Measurements from ENCODE around the gene UBALD2.
A peak's percentile ranks its signal among the peaks of the same experiment; 100 is the strongest.
"Not testable (repeated sequence)": the region's sequence is repeated elsewhere in the genome, so short reads cannot be mapped to it uniquely, and the experiment has no call there.

UBALD2 gene

GRCh38 chr17:76248013-76248782, 16.9 kb upstream of the UBALD2 start:
- TF ChIP-seq CTCF (IDR thresholded peaks at IDR 0.05; ENCODE audit: low read depth, low read length): peak; percentile 6
- no peak for DNase-seq (ENCODE audit: extremely low read depth, low read depth)

- no peak for TF ChIP-seq CTCF (IDR thresholded peaks at IDR 0.05; ENCODE audit: low read depth, low read length)
Measured at GRCh38 chr17:76250141-76250540, 15.0 kb upstream of the UBALD2 start.

GRCh38 chr17:76251478-76252039, 13.6 kb upstream of the UBALD2 start:
- no peak for TF ChIP-seq CTCF (IDR thresholded peaks at IDR 0.05; ENCODE audit: low read depth, low read length)
- no peak for DNase-seq (ENCODE audit: extremely low read depth, low read depth)

More at GRCh38 chr17:76250141-76250540, 15.0 kb upstream of the UBALD2 start:
- no peak for DNase-seq (ENCODE audit: extremely low read depth, low read depth)

- DNase-seq (ENCODE audit: extremely low read depth, low read depth): peak; percentile 87
- TF ChIP-seq CTCF (IDR thresholded peaks at IDR 0.05; ENCODE audit: low read depth, low read length): no peak
Measured at GRCh38 chr17:76252040-76252954, 12.9 kb upstream of the UBALD2 start.

- not testable (repeated sequence) for DNase-seq (ENCODE audit: extremely low read depth, low read depth)
Measured at GRCh38 chr17:76252967-76253766, 12.0 kb upstream of the UBALD2 start.

GRCh38 chr17:76253841-76254240, 11.3 kb upstream of the UBALD2 start:
- DNase-seq (ENCODE audit: extremely low read depth, low read depth): no peak
- TF ChIP-seq CTCF (IDR thresholded peaks at IDR 0.05; ENCODE audit: low read depth, low read length): no peak

- TF ChIP-seq CTCF (IDR thresholded peaks at IDR 0.05; ENCODE audit: low read depth, low read length): no peak
- DNase-seq (ENCODE audit: extremely low read depth, low read depth): no peak
Measured at GRCh38 chr17:76254275-76254674, 10.9 kb upstream of the UBALD2 start.

All from AG09319 (cell line).